ENCODE results near the gene WASHC3.

WASHC3 gene

DNA sequence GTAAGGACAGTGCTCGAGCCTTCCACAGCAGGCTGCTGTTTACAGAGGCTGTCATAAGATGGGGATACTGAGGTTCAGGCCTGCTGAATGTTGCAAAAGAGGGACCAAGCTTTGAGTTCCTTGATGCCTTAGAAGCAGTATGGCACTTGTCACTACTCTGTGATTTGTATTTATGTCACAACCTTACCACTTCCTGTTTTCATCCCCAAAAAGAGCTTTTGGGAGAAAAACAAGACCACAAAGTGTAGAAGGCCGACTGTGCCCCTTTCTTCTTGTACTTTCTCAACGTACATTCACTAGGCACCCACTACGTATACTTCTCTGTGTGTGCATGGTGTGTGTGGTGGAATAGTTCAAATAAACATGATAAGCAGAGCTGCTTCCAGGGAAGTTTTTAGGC is 94.3 kb downstream of the WASHC3 start:
- no peak for DNase-seq

GRCh38 chr12:101966496-101966895 is 95.3 kb downstream of the WASHC3 start:
- DNase-seq = no peak

- DNase-seq = peak; percentile 26
Measured at GRCh38 chr12:101963697-101964096, 98.1 kb downstream of the WASHC3 start.

Measured in femur (tissue), 1 donor.